ENCODE data around the gene ST3GAL6.

ST3GAL6 gene

DNA sequence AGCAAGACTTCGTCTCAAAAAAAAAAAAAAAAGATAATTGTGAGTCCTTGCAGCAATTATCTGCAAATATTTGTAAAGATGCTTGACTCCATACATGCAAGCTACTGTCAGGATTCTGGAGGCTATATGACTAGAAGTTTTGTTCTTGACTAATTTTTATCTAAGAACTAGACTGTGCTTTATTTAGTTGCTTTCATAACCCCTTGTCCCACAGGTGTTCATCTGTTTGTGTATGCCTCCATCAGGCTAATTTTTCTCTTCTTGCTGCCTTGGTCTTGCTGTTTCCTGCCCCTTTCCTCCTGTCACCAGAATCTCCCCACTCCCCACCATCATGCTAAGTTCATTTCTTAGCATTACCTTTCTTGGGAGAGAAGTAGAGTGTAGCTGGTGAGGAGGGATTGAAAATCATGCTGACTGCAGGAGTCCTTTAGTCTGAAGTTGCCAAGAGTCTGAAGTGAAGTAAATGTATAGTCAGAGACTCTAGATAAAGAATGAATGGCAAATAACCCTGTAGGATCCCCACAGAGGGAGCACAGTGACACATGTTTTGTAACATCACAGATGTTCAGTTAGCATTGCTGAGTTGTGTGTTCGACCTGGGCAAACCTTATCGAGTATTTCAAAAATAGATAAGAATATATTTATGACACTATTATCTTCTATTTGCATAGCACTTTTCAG is 12.5 kb downstream of the ST3GAL6 start:
- DNase-seq (ENCODE audit: extremely low read depth in 1 of 2, low read depth in 1 of 2) = no peak

GRCh38 chr3:98776140-98776493 is 13.0 kb downstream of the ST3GAL6 start:
- DNase-seq (ENCODE audit: extremely low read depth in 1 of 2, low read depth in 1 of 2) = no peak

- DNase-seq (ENCODE audit: extremely low read depth in 1 of 2, low read depth in 1 of 2) = no peak
These were observed 14.1 kb downstream of the ST3GAL6 start for GRCh38 chr3:98777286-98777685.

GRCh38 chr3:98777801-98778220 is 14.7 kb downstream of the ST3GAL6 start:
- no peak for DNase-seq (ENCODE audit: extremely low read depth in 1 of 2, low read depth in 1 of 2)

GRCh38 chr3:98778383-98778782 is 15.2 kb downstream of the ST3GAL6 start:
- DNase-seq (ENCODE audit: extremely low read depth in 1 of 2, low read depth in 1 of 2) = no peak

DNA sequence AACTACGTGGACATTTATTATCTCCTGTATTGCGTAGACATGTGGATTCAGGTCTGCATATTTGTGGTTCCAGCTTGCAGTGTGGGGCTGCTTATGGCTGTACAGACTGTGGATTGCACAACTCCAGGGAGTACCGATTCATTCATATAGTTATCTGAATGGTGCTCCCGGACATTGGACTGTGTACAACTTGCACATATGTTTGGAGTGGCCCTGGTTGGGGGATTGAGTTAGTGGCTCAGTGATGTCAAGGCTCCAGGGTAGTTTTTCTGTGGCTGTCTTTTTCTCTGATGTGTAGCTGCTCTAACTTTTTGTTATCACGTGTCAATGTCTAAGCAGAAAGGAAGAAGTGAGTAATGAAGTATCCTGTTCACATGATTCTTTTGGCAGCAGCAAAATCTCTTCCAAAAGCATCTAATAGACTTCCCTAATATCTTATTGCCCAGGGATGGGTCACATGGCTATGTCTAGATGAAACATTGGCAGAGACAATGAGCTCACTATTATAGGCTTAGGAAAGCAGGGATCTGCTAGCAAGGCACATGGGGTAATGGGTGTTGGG is 15.8 kb downstream of the ST3GAL6 start:
- no peak for DNase-seq (ENCODE audit: extremely low read depth in 1 of 2, low read depth in 1 of 2)

GRCh38 chr3:98779541-98780335 is 16.6 kb downstream of the ST3GAL6 start:
- DNase-seq (ENCODE audit: extremely low read depth in 1 of 2, low read depth in 1 of 2) = no peak

- DNase-seq (ENCODE audit: extremely low read depth in 1 of 2, low read depth in 1 of 2) = no peak
These were observed 17.2 kb downstream of the ST3GAL6 start for GRCh38 chr3:98780343-98780742.

GRCh38 chr3:98782824-98783500 is 19.8 kb downstream of the ST3GAL6 start:
- DNase-seq (ENCODE audit: extremely low read depth in 1 of 2, low read depth in 1 of 2) = no peak

DNA sequence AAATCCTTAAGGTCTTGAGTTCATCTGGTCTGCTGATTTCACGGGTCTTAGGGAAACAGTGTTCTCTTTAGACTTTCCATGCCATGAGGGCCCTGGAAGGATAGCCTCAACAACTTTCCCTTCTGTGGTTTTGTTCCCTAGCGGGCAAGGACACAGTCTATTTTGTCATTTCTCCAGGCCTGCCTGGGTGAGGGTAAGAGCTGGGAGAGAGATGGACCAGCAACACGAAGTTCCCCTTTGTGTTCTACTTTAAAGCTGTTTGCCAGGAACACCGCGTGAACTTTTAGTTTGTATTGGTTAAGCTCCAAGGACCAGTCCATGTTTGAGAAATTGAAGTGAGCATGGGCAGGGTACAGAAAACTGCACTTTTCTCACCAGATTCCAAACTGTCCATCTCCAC is 20.9 kb downstream of the ST3GAL6 start:
- no peak for DNase-seq (ENCODE audit: extremely low read depth in 1 of 2, low read depth in 1 of 2)

- no peak for DNase-seq (ENCODE audit: extremely low read depth in 1 of 2, low read depth in 1 of 2)
These were observed 21.8 kb downstream of the ST3GAL6 start for GRCh38 chr3:98784666-98785600.

DNA sequence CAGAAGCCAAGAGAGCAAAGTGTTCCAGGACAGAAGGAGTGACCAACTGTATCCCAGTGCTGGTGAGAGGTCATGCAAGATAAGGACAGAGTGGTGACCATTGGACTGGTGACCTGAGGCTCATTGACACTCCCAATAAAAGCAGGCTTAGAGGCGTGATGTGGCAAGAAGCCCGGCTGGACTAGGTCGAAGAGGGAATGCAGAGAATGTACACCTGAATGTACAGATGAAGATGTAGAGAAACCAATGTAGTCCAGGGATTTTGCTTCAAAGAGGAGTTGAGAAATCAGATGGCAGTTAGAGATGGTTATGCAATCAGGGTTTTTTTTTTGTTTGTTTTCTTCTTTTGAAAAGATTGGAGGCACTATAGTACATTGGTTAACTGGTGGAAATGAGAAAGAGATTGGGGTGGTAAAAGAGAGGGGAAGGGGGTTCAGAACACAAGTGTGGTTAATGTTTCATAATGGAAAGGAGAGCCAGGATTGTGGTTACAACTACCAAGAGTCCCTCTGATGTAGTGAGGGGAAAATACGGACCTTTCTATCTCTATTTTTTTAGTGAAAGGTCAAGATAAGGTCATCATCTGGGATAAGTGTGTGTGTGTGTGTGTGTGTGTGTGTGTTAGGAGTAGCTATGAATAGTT is 23.3 kb downstream of the ST3GAL6 start:
- no peak for DNase-seq (ENCODE audit: extremely low read depth in 1 of 2, low read depth in 1 of 2)

DNA sequence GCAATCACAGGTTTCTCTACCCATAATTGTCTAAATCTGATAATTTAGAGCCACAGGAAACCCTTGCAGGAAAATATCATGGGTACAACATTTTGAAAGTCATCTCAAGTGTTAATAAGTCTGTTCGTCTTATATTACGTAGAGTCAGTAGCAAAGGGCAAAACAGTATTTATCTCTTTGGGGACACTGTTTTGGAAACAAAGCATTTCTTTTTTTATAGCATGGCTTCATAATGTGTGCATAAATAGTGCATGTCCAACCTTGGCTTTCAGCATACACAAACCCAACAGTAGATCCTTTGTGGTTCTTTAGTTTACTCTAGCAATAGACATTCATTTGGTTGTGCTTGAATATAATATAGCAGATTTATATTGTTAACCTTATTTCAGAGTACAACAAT is 24.0 kb downstream of the ST3GAL6 start:
- DNase-seq (ENCODE audit: extremely low read depth in 1 of 2, low read depth in 1 of 2) = no peak

DNA sequence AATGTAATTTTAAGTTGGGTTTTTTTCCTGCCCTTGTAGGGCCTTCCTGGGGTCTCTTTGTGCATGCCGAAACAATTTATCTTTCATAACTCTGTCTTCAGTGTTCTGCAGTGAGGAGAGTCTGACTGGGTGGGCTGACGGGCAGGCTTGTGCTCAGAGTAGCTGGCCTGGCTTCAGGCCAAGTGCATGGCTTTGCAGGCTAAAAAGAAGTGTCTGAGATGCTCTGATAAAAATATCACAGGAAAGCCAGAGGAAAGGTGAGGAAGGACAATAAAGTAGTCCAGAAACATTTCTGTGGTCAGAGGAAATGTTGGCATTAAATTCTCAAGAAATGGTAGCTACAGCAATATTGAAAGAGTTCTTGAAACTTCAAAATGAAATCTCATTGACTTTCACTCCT is 25.5 kb downstream of the ST3GAL6 start:
- no peak for DNase-seq (ENCODE audit: extremely low read depth in 1 of 2, low read depth in 1 of 2)

- no peak for DNase-seq (ENCODE audit: extremely low read depth in 1 of 2, low read depth in 1 of 2)
These were observed 28.5 kb downstream of the ST3GAL6 start for GRCh38 chr3:98791341-98792325.

DNA sequence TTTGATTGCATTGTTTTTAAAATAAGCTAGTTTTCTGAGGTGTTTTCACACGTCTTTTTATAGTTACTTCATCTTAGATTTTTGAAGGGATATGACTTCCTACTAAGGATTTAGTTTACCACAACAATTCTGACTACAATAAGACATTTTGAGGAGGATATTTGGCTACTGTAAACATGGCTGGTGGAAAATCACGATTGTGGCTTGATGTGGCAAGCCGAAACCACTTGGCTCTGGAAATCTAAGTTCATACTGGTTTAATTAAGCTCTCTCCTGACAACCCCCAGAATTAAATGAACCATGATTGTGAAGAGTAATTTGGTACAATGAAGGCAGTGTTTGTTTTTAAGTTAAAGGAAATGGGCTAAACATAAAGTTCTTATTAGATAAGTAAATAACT is 30.8 kb downstream of the ST3GAL6 start:
- DNase-seq (ENCODE audit: extremely low read depth in 1 of 2, low read depth in 1 of 2) = no peak

- DNase-seq (ENCODE audit: extremely low read depth in 1 of 2, low read depth in 1 of 2) = no peak
These were observed 33.2 kb downstream of the ST3GAL6 start for GRCh38 chr3:98796334-98796733.

DNA sequence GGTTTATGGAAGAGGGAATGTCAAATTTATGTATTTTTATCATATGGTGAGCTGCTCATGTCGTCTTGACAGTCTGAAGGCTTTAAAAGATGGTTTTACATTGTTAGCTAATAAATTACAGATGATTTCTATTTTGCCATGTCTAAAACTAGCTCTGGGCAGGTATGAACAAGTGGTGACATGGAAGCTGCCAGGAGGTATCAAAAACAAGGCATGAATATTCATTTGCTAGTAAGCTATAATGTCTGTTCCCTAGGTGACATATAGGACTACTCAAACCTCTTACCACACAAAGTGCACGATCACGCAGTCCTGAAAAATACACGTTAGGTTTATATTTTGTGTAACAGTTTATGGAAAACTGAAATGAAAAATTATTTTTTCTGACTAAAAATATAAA is 34.8 kb downstream of the ST3GAL6 start:
- DNase-seq (ENCODE audit: extremely low read depth in 1 of 2, low read depth in 1 of 2) = no peak

DNA sequence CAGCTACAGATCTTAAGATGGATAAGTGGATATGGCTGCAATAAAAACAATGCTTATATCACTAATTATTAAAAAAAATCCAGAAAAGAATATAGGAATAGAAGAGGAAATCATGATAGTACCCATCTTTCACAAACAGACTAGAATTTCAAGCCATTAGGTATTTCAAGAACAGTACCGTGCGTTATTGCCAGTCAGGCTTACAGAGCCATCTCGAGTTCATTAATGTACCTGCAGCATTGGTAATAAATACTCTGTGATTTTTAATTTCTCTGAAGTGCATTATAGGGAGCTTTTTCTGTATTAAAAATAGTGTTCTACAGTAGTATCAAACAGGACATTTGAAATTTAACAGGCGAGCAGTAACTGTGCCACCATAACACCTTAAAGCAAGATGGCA is 35.7 kb downstream of the ST3GAL6 start:
- DNase-seq (ENCODE audit: extremely low read depth in 1 of 2, low read depth in 1 of 2) = no peak
